GM21390 (cell line): ENCODE measurements around the gene RBM23.

Experiments used
- ATAC-seq: cut with Tn5 transposase; IDR thresholded peaks from one replicate; pipeline ENCODE4 v1.9.1; 2021; ENCODE audit not compliant: unreplicated experiment

Gene RBM23

GRCh38 chr14:22887260-22887989, 31.5 kb downstream of the RBM23 start:
- peak; percentile 41 for ATAC-seq

- peak; percentile 37 for ATAC-seq
These were observed 32.3 kb downstream of the RBM23 start for GRCh38 chr14:22886500-22887259.

- ATAC-seq = no peak
These were observed 33.0 kb downstream of the RBM23 start for GRCh38 chr14:22885975-22886374.

GRCh38 chr14:22884738-22885523, 34.0 kb downstream of the RBM23 start:
- no peak for ATAC-seq

- no peak for ATAC-seq
These were observed 34.7 kb downstream of the RBM23 start for GRCh38 chr14:22884076-22884737.

- no peak for ATAC-seq
These were observed 35.6 kb downstream of the RBM23 start, which contains the start of gene REM2 for GRCh38 chr14:22883173-22883976. Gene REM2, plus strand, starts transcription at chr14:22883222. Its CDS starts 66 bp downstream, at chr14:22883288.

- no peak for ATAC-seq
These were observed 36.3 kb downstream of the RBM23 start for GRCh38 chr14:22882529-22883172.

- ATAC-seq = no peak
These were observed 36.9 kb downstream of the RBM23 start for GRCh38 chr14:22882064-22882463.

- no peak for ATAC-seq
These were observed 40.4 kb downstream of the RBM23 start for GRCh38 chr14:22878271-22879246.

GRCh38 chr14:22877000-22877501, 41.9 kb downstream of the RBM23 start:
- no peak for ATAC-seq

- no peak for ATAC-seq
These were observed 43.1 kb downstream of the RBM23 start for GRCh38 chr14:22875748-22876319.

- no peak for ATAC-seq
These were observed 43.8 kb downstream of the RBM23 start for GRCh38 chr14:22875003-22875747.

- no peak for ATAC-seq
These were observed 46.0 kb downstream of the RBM23 start for GRCh38 chr14:22872833-22873520.

GRCh38 chr14:22872033-22872832, 46.7 kb downstream of the RBM23 start:
- ATAC-seq = peak; percentile 21

- peak; percentile 66 for ATAC-seq
These were observed 47.5 kb downstream of the RBM23 start, which contains the start of gene LRP10 for GRCh38 chr14:22871224-22872032. Gene LRP10, plus strand, starts transcription at chr14:22871740. Its CDS starts 564 bp downstream, at chr14:22872304.
